ENCODE data around the gene CACNA2D3.
"Not testable (repeated sequence)": the region's sequence is repeated elsewhere in the genome, so short reads cannot be mapped to it uniquely, and the experiment has no call there.

The CACNA2D3 gene

DNA sequence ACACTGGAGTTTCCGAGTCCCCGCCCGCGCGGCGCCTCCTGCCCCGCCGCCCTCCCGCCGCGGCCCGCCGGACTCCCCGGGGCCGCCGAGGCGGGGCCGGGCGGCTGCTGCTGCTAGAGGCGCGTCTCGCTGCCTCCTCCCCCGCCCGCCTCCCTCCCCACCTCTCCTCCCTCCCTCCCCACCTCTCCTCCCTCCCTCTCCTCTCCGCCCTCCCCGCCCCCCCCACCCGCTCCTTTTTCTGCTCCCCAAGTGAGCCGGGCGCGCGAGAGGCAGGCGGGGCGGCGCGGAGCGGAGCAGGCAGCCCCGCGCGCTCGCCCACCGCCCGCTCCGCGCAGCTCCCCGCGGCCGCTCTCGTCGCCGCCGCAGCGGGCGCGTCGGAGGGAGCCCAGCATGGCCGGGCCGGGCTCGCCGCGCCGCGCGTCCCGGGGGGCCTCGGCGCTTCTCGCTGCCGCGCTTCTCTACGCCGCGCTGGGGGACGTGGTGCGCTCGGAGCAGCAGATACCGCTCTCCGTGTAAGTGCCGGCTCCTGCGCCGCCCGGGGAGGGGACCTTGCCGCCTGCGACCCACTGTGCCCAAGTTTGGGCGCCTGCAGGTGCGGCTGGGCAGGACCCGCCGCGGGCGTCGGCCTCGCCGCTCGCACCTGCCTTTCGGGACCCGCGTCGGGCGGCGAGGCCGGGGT is at the start of gene CACNA2D3:
Gene CACNA2D3, plus strand, starts transcription at position 229 of the 679 bp plus-strand sequence.
- no peak for DNase-seq (ENCODE audit: low read depth)

DNA sequence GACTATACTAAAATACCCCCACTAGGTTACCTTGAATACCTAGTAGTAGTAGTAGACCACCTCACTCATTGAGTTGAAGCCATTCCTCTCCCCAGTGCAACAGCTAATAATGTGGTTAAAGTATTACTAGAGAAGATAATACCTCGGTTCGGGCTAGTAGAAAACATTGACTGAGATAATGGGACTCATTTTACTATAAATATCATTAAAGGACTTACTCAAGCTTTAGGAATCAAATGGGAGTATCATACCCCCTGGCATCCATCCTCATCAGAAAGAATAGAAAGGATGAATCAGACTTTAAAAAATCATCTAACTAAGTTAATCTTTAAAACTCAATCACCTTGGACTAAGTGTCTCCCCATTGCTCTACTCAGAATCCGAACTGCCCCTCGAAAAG is 49.0 kb upstream of the CACNA2D3 start:
- no peak for DNase-seq (ENCODE audit: low read depth)

DNA sequence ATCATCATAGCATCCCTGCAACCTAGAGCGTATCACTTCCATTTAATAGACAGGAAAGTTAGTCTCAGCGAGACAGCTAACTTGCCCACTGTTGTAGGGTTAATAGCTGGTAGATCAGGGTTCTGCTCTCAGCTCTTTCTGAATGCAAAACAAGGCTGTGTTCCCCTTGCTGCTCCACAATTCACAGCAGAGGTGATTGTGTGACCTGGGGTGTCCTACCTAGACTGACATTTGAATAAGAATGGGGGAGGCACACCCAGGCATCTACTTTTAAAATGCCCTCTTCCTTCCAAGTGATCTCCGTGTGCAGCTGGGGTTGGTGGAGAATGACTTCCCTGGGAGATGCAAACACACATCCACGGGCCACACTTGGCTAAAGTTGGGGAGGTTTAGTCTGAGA is 43.0 kb upstream of the CACNA2D3 start:
- DNase-seq (ENCODE audit: low read depth) = no peak

GRCh38 chr3:54079730-54080325 is 42.5 kb upstream of the CACNA2D3 start:
- no peak for DNase-seq (ENCODE audit: low read depth)

GRCh38 chr3:54083921-54084320 is 38.4 kb upstream of the CACNA2D3 start:
- DNase-seq (ENCODE audit: low read depth) = no peak

DNA sequence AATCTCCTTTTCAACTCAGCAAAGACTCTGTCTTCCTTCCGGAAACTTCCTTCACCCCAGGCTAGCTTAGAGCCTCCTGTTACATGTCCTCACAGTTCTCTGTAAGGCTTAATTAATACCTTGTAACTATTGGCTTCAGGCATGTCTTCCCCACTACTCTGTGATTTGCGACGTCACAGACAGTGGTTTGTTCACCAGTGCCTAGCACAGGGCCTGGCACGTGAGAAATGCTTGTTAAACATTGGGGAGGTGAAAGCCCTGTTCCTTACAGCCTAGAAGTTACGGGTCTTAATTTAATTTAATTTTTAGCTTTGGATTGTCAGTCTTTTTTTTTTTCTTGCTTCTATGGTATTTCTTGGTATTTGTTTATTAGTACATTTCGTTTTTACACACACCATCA is 36.4 kb upstream of the CACNA2D3 start:
- DNase-seq (ENCODE audit: low read depth) = no peak

GRCh38 chr3:54086652-54087405 is 35.5 kb upstream of the CACNA2D3 start:
- no peak for DNase-seq (ENCODE audit: low read depth)

DNA sequence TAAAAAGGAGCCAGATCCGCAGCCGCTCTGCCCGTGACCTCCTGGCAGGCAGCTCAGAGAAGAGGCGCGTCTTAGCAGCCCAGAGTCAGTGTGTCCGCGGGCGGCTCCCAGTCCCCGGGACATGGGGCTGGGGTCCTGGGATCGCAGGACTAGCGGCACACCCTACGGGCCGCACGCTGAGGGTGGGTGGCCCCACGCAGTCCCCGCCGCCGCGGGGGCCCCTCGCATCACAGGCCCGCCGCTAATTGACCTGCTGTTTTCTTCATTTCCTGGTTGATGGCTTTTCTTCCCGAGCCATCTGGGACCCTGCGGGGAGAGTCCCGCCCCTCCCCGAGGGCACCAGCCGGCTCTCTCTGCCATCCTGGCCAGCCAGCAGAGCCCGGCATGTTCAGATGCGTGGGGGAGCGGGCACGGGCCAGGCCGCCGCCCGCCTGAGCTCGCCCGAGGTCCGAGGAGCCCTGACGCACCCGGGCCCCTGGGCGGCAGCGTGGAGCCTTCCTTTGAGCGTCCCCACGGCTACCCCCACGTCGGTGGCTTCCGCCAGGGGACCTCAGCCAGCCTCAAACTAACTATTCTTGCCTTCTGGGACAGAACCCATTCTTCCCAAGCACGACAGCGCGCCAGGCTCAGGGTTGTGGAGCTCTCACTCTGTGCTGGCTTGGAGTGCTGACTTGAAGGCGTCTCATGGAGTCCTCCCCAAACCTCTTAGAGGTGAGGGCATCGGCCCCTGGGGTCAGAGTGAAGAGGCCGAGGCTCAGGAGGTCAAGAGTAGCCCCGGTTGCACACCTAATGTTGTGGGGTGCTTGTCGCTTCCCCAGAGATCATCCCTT is 34.6 kb upstream of the CACNA2D3 start:
- DNase-seq (ENCODE audit: low read depth) = no peak

- DNase-seq (ENCODE audit: low read depth) = no peak
Observed at GRCh38 chr3:54093491-54094248, 28.7 kb upstream of the CACNA2D3 start.

DNA sequence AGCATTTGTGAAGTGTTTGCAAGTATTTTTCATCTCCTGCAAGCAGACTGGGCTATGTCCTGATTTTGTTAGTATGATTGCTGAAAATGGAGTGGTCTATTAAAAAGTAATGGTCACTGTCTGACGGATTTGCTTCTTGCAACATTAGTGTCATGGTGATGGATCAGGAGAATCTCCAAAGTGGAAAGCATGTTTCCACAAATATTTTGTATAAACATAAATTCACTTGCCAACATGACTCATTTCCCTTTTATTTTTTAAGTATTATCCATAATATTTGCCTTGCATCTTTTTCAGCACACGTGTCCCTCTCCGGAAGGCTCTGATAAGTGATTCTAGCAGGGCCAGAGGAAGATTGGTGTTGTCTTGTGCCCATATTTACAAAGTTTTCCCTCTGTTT is 27.4 kb upstream of the CACNA2D3 start:
- DNase-seq (ENCODE audit: low read depth) = no peak

DNA sequence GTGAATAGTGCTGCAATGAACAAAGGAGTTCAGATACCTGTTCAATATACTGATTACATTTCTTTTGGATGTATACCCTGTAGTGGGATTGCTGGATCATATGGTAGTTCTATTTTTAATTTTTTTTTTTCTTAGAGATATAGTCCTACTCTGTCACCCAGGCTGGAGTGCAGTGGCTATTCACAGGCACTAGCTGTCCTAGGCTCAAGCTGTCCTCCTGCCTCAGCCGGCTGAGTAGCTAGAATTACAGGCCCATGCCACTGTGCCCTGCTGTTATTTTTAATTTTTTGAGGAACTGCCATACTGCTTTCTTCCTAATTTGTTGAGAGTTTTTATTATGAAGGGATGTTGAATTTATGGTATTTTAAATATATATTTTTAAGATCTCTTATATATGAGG is 23.0 kb upstream of the CACNA2D3 start:
- no peak for DNase-seq (ENCODE audit: low read depth)

DNA sequence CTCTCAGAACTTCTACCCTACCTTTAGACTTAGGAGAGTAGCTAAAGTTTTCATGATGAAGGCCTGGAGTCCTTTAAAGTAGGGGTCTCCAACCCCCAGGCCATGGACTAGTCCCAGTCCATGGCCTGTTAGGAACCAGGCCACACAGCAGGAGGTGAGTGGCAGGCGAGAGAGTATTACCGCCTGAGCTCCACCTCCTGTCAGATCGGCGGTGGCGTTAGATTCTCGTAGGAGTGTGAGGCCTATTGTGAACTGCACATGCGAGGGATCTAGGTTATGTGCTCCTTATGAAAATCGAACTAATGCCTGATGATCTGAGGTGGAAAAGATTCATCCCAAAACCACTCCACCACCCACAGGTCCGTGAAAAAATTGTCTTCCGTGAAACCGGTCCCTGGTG is 18.3 kb upstream of the CACNA2D3 start:
- DNase-seq (ENCODE audit: low read depth) = no peak

GRCh38 chr3:54116129-54116528 is 6.2 kb upstream of the CACNA2D3 start:
- DNase-seq (ENCODE audit: low read depth) = not testable (repeated sequence)

DNA sequence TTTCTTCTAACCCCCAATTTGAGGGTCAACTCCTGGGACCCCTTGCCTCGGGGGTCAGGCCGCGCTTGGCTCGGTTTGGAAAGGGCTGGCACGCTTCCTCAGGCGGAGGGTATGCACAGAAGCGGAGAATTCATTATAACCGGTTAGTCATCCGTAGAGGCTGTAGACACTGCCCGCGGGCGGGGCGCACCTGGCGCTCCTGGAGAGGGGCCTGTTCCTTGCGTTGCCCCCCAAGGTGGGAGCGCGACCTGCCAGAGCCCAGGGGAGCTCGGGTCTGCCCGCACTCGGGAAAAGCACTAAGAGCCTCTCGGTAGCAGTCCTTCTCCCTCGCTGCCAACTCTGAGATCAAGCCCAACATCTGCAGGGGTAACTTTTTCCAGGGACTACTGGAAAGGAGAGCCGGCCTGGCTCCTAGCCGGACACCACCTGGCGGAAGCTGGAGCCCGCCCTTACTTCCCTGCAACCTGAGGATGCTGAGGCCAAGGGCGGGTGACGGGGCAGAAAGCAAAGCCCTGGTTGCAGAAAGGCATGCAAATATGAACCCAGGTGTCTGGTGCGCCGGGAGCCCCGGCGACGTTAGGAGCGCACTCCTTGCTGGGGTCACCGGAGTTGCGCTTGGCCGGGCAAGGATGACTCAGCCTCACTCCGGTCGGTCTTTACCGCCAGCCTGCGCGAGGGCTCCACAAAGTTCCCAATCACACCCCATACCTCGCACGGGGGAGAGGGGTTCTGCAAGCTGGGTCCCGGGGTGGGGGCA is 1.5 kb upstream of the CACNA2D3 start:
- DNase-seq (ENCODE audit: low read depth) = no peak

DNA sequence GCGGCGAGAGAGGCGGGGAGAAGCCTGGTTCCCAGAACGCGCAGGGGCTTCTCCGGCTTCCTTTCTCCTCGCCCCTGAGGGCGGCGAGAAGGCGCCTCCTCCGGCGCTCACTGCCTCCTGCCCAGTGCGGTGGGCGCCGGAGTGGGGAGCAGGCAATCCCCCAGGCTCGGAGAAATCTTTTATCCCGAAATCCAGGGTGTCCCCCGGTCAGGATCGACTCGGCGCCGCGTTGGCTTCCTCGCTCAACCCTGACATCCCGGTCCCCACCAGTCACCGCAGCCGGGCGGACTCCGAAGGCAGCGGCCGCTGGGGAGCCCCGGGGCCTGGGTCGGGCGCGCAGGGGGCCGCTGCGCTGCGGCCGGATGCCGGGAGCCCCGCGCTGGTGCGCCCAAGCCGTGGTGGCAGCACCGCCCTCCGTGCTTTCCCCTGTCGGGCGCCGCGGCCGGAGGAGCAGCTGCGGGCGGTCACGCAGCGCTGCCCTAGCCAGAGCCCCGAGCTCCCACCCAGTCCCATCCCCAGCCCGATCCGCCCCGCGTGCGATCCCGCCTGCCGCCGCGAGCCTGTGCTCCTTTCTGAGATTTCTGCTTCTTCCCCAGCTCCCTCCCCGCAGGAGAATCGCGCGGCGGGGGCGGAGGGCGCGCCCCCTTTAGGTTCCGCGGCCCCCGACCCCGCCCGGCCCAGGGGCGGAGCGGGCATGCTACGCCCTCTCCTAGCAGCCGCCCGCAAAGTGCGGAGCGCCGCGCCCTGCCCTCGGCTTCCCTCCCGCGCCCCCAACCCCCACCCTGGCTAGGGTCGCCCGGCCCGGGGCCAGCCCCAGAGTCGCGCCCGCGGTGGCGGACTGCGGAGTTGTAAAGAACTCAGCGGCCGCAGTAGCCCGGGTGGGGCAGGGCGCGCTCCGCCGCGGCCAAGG is 683 bp upstream of the CACNA2D3 start:
- DNase-seq (ENCODE audit: low read depth) = no peak

GRCh38 chr3:54123003-54123775 is 837 bp downstream of the CACNA2D3 start:
- DNase-seq (ENCODE audit: low read depth) = no peak

DNA sequence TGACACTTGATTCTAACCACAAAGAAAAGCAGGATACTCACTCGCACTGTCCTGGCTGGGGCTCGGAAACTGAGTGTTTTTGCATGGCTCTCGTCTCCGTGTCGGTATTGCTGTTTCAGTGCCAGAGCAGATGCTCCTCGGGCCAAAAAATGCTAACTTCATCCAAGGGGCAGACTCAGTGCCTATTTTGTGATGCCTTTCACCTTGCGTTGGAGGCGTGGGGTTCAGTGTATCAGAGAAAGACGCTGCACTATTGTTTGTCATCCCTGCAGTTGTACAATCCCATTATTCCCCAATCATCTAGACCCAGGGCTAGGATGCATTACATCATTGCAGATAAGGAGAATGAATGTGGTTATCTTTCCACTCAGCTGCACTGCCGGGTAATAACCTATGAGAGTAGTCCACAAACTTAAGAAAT is 1.4 kb downstream of the CACNA2D3 start:
- DNase-seq (ENCODE audit: low read depth) = no peak

DNA sequence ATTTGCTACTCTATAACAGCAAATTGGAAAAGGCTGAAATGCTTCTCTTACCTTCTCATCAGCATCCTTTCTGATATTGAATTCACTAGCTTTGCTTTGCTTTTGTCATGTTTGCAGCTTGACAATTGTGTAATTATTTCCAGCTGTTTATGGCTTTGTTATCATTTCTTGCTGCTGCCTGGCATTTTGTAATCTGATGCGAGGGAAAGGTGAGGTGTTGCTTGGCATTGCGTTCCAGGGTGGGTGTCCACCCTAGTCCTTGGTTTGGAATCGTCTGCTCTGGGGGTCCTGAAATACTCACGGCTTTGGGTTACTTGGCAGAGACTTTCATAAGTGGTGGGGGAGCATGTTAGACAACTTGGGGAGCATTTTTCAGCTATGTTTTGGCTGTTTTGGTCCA is 2.9 kb downstream of the CACNA2D3 start:
- DNase-seq (ENCODE audit: low read depth) = no peak

GRCh38 chr3:54126551-54126950 is 4.2 kb downstream of the CACNA2D3 start:
- no peak for DNase-seq (ENCODE audit: low read depth)
